ENCODE data around the gene MAN1A1.

GRCh38 chr6:119249319-119249718, 100.2 kb downstream of the MAN1A1 start:
- no peak for TF ChIP-seq CTCF (IDR thresholded peaks at IDR 0.05; ENCODE audit: low read depth, low read length, poor library complexity, severe bottlenecking)
- no peak for TF ChIP-seq EZH2phosphoT487 (IDR thresholded peaks at IDR 0.05; ENCODE audit: borderline replicate concordance, low read length)
